Epithelial cell of proximal tubule (primary cell): ENCODE results near the gene KCP. TPM values are rescaled to one million over a fixed set of nuclear protein-coding genes. Genes with fewer than 3 reads are reported as not detected.

Experiments
- DNase-seq: peaks from one replicate; pipeline ENCODE4 v3.0.0-alpha.2; 2011; ENCODE audit warnings: low read depth
- H3K4me3 ChIP-seq: 2 replicates; pipeline ENCODE4 v1.5.1; 2011; ENCODE audit warnings: low read depth, mild to moderate bottlenecking, low read length
- total RNA-seq: library from RNA; depleted of rRNA; stranded (reverse); fragments of >200 nt; gene quantifications from 2 replicates; pipeline ENCODE4 v1.2.3, GENCODE V29; 2015
- TF ChIP-seq, protein P1 (sequence below): conservative IDR thresholded peaks from 2 replicates; pipeline ENCODE4 v1.5.1; 2012; ENCODE audit warnings: low read depth, mild to moderate bottlenecking, low read length

Gene KCP
- total RNA-seq, 1 donor from 2014 or later, result 5.2 TPM

DNA sequence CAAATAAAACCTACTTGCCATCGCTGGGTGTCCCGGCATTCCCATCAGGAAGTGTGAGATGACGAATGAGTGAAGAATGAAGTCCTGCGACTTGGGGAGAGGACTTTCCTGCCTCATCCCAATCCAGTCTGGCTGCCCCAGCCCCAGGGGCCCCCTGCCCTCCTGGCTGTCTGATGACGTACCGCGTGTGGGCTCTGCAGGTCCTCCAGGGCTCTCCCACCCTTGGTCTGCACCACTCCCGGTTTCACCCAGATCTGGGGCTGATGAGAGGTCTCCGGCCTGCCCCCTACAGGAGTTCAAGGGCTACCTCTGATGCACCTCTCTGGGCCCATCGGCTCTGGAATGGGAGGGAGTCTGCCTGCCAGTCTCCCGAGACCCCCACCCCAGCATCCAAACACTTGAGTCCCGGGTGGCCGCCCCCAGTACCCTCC, 38.1 kb downstream of the KCP start:
- no peak overlapping the region for H3K4me3 ChIP-seq
- no peak for DNase-seq
- TF ChIP-seq, protein P1, sequence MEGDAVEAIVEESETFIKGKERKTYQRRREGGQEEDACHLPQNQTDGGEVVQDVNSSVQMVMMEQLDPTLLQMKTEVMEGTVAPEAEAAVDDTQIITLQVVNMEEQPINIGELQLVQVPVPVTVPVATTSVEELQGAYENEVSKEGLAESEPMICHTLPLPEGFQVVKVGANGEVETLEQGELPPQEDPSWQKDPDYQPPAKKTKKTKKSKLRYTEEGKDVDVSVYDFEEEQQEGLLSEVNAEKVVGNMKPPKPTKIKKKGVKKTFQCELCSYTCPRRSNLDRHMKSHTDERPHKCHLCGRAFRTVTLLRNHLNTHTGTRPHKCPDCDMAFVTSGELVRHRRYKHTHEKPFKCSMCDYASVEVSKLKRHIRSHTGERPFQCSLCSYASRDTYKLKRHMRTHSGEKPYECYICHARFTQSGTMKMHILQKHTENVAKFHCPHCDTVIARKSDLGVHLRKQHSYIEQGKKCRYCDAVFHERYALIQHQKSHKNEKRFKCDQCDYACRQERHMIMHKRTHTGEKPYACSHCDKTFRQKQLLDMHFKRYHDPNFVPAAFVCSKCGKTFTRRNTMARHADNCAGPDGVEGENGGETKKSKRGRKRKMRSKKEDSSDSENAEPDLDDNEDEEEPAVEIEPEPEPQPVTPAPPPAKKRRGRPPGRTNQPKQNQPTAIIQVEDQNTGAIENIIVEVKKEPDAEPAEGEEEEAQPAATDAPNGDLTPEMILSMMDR, result peak; percentile 10

DNA sequence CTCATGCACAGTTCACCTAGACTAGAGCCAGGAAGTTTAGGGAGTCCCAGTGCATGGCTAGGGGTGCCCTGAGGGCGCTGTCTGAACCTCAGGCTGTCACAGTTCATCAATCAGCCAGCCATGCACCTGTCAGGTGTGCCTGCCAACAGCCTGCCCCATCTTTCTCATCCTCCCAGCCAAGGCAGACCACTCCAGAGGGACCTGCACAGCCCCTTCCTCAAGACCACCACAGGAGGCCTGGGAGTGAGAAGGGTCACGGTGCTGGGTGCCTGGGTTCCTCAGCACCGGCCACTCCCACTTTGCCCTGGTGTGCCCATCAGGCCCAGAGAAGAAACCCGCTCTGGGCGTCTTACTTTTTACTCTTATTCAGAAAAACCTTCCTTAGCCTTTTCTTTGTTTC, 39.5 kb downstream of the KCP start:
- no peak for DNase-seq
- H3K4me3 ChIP-seq, result no peak overlapping the region
- TF ChIP-seq, protein P1, result no peak

DNA sequence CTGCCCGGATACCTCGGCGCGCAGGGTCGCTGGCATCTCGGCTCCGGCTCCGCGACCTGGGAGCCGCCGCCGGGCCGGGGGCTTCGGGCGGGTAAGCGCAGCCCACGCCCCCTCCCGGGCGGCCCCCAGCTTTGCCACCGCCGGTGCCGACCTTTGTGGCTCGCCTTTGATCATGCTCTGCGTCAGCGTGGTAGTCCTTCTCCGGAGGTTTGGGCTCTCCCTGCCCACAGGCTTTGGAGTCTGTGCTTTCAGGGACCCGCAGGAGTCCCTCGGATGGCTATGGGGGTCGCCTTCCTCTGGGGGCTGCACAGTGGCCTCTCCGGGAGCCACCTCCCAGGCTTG, 40.6 kb downstream of the KCP start:
- no peak for DNase-seq
- peak overlapping the region; percentile 58 for H3K4me3 ChIP-seq
- TF ChIP-seq, protein P1, result no peak

DNA sequence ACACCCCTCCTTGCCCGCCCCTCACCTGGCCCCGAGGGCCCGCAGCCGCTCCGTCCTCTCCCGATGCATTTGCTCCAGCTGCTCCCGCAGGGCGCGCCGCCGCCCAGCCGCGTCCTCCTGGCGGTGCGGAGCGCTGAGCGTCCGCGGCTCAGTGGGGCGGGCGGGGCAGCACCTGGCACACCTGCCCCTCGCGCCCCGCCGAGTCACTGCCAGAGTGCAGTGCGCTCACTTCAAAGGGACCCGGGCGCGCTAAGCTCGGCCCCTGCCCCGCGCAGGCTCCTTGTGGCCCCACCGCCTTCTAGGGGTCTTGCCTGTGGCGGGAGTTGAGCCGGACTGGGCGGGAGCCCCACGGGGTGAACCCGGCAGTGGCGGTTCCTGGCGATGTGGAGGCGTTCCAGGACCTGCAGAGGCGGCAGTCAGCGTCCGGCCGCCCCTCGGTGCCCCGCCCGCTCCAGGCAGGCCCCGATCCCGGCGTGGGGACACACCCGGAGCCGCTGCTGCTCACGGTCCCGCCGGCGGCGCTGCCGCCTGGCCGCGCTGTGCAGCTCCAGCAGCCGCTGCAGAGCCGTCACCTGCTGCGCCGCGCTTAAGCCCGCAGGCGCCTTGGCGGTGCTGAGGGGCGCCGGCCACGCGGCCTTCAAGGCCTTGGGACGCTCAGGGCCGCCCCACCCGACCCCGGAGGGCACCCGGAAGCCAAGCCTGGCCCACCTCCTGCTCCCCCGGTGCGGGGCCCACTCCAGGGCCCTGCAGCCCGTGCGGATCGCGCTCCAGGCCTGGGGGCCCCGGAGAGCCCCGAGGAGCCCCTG, 41.2 kb downstream of the KCP start:
- peak overlapping the region; percentile 58 for H3K4me3 ChIP-seq
- TF ChIP-seq, protein P1, result no peak
- no peak for DNase-seq

DNA sequence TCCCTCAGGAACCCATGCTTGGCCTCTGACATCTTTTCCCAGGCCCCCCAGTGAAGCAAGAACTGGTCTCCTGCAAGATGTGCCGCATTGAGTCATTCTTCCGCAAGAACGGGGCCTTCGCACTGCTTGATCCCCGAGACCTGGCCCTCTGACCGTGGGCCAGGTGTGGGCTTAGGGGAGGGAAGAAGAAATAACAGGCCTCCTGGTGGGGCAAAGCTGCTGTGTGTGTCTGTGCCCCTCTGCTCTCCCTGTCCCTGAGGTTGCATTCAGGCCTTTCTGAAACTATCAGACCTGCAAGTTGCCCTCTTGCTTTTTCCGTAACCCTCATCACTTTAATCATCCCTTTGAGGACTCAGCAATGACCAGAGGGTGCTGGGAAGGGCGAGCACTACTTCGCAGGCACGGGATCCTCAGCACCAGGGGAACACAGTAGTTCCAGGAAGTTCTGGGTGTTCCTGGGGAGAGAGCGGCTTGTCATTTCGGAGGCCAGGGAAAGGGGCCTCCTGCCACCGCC, 41.8 kb downstream of the KCP start:
- TF ChIP-seq, protein P1, result no peak
- peak overlapping the region; percentile 58 for H3K4me3 ChIP-seq
- DNase-seq, result no peak

DNA sequence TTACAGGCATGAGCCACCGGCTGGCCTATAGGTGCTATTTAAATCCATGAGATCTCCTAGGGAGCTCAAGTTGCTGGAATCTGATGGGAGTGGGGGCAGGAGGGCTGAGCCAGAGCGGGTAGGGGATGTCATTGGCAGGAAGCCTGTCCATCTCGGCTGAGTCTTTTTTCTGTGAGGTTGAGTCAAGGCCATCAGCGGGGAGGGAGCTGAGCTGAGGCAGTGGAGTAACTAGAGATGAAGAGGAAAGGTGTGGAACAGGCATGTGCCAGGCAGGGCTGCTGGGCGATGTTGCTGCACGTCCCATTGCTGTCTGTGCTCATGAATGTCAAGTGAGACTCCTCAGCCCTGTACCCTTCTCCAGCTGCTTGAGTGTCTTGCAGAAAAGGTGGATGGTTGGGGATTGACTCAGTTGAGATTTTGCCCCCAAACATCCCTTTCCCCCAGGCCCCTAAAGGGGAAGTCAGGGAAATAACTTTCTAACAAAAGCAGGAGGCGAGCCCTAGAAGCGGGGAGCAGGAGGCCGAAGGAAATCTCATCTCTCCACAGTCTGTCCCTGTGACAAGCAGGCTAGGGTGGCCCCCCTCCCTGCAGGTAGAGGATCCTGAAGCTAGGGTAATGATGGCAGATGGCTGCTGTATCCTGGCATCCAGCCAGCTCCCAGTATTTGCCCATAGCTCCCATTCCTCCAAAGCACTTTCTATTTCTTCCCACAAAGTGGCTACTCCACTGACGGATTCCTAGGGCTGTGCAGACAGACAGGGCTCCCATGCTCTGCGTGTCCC, 42.5 kb downstream of the KCP start:
- TF ChIP-seq, protein P1, result no peak
- H3K4me3 ChIP-seq, result no peak overlapping the region
- no peak for DNase-seq
